Glutamatergic neuron (in vitro differentiated cells): Measurements from ENCODE around the gene FADD. TPM values are rescaled to one million over a fixed set of nuclear protein-coding genes. Genes with fewer than 3 reads are reported as not detected.

ENCODE experiments used
- DNase-seq: peaks from one replicate; pipeline ENCODE4 v3.0.0; 2022
- H3K27ac Mint-ChIP-seq: one replicate; pipeline ENCODE4 v1.8.0; 2020; ENCODE audit warnings: mild to moderate bottlenecking, mixed read lengths, inconsistent platforms; ENCODE audit not compliant: unreplicated experiment
- H3K27me3 Mint-ChIP-seq: one replicate; pipeline ENCODE4 v1.8.0; 2020; ENCODE audit warnings: mild to moderate bottlenecking, moderate library complexity, mixed read lengths, inconsistent platforms; ENCODE audit not compliant: unreplicated experiment
- H3K36me3 Mint-ChIP-seq: one replicate; pipeline ENCODE4 v1.8.0; 2020; ENCODE audit warnings: mild to moderate bottlenecking, mixed read lengths, inconsistent platforms; ENCODE audit not compliant: unreplicated experiment
- H3K4me1 Mint-ChIP-seq: one replicate; pipeline ENCODE4 v1.8.0; 2020; ENCODE audit warnings: mild to moderate bottlenecking, low read depth, mixed read lengths, inconsistent platforms; ENCODE audit not compliant: unreplicated experiment
- H3K4me3 Mint-ChIP-seq: one replicate; pipeline ENCODE4 v1.8.0; 2020; ENCODE audit warnings: mild to moderate bottlenecking, mixed read lengths, inconsistent platforms; ENCODE audit not compliant: unreplicated experiment
- H3K9me3 Mint-ChIP-seq: one replicate; pipeline ENCODE4 v1.8.0; 2020; ENCODE audit warnings: mild to moderate bottlenecking, moderate library complexity, mixed read lengths, inconsistent platforms; ENCODE audit not compliant: unreplicated experiment
- total RNA-seq: library from RNA; stranded (reverse); fragmentation: NEBNext Ultra II Directional; extraction: Animal tissue kit (Norgen Biotek cat#: 25700); gene quantifications from one replicate; pipeline ENCODE4 v1.2.1, GENCODE V29; 2021; ENCODE audit not compliant: unreplicated experiment
- TF ChIP-seq, protein P1 (sequence below): fragments of 200-600 bp; sonication (generic); IDR thresholded peaks from one replicate; pipeline ENCODE4 v1.5.0; 2021; ENCODE audit not compliant: partially characterized antibody, unreplicated experiment

Gene FADD
- total RNA-seq, 1 donor from 2014 or later = 23.1 TPM

DNA sequence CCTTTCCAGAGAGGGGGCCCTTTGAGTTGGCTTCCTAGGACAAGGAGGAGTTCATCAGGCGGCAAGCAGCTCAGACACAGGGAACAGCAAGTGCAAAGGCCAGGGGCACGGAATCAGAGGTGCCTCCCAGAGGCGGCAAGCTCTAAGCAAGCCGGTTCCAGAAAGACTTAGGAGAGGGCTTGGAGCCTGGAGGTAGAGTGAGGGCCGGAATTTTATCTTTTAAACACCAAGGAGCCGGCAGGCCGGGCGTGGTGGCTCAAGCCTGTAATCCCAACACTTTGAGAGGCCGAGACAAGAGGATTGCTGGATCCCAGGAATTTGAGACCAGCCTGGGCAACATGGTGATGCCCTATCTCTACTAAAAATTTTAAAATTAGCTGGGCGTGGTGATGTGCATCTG is 26.6 kb downstream of the FADD start:
- H3K4me1 Mint-ChIP-seq = no peaks in the 10 kb centered on the region
- no peaks in the 10 kb centered on the region for H3K36me3 Mint-ChIP-seq
- H3K4me3 Mint-ChIP-seq = no peak overlapping the region
- no peak for DNase-seq
- peaks cover 7% of the 10 kb centered on the region for H3K9me3 Mint-ChIP-seq
- TF ChIP-seq, protein P1, sequence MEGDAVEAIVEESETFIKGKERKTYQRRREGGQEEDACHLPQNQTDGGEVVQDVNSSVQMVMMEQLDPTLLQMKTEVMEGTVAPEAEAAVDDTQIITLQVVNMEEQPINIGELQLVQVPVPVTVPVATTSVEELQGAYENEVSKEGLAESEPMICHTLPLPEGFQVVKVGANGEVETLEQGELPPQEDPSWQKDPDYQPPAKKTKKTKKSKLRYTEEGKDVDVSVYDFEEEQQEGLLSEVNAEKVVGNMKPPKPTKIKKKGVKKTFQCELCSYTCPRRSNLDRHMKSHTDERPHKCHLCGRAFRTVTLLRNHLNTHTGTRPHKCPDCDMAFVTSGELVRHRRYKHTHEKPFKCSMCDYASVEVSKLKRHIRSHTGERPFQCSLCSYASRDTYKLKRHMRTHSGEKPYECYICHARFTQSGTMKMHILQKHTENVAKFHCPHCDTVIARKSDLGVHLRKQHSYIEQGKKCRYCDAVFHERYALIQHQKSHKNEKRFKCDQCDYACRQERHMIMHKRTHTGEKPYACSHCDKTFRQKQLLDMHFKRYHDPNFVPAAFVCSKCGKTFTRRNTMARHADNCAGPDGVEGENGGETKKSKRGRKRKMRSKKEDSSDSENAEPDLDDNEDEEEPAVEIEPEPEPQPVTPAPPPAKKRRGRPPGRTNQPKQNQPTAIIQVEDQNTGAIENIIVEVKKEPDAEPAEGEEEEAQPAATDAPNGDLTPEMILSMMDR = no peak
- H3K27me3 Mint-ChIP-seq = peaks cover 4% of the 10 kb centered on the region
- no peak overlapping the region for H3K27ac Mint-ChIP-seq

DNA sequence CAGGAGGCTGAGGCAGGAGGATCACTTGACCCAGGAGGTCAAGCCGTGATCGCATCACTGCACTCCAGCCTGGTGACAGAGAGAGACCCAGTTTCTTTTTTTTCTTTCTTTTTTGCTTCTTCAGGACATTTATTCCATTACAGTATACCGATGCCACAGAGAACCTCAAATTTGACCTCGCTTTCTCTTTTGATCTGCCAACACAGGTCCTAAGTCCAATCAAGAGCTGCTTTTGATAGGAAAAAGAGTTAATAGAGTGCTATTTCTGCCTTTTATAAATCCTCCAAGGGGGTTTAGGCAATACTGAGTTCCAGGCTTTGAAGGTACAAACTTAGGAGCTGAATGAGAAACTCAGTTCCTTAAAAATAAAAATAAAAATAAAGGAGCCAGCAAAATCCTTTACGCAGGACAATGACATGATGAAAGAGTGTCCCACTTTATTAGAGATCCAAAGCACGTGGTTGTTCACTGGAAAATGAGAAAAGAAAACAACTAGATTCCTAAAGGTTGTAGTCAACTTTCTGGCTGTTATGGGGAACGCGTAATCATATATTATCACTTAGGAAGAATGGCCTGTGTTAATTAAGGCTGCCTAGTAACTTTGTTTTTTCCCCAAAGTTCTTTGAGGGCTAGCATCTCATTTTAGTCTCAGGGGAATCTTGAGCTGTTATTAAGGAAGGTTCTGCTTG is 27.2 kb downstream of the FADD start:
- peaks cover 7% of the 10 kb centered on the region for H3K9me3 Mint-ChIP-seq
- no peak for DNase-seq
- peaks cover 4% of the 10 kb centered on the region for H3K27me3 Mint-ChIP-seq
- TF ChIP-seq, protein P1 = no peak
- no peaks in the 10 kb centered on the region for H3K36me3 Mint-ChIP-seq
- H3K27ac Mint-ChIP-seq = no peak overlapping the region
- H3K4me1 Mint-ChIP-seq = no peaks in the 10 kb centered on the region
- H3K4me3 Mint-ChIP-seq = no peak overlapping the region

DNA sequence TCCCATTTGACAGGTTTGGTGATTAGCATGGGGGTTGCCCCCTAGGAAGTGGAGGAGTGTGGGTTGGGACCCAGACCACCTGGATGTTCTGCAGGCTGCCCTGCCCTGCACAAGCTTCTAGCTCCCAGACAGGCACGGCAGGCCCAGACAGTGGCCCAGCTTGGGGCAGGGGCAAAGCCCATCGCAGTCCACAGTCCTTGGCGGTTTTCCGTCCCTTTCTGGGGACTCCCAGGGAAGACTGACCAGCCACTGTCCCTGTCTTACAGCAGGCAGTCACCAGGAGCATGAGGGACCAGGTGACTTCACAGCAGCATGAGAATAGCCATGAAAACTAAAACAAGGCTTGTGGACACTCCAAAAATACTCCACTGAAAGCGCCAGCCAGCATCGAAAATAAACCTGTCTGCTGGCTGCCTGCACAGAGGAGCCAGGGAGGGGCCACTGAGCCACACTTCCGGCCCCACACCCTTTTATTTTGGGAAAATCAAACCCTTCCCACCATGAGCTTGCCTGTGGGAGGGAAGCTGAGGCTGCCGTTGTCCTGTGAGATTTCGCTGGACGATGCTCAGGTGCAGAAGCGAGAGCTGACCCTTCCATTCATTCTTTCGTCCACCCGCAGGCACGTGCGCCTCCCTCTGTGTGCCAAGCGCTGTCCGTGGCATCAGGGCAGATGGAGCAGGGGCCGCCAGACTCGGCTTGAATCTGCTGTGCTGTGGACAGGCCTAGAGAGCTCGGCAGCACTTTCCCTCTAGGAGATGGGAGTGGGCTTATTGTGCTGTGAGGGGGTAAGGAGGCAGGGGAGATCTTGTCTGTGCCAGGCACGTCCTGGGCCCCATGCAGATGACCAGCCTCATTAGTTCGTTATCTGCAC is 28.0 kb downstream of the FADD start:
- no peaks in the 10 kb centered on the region for H3K4me1 Mint-ChIP-seq
- DNase-seq = no peak
- TF ChIP-seq, protein P1 = no peak
- H3K27me3 Mint-ChIP-seq = peaks cover 4% of the 10 kb centered on the region
- H3K36me3 Mint-ChIP-seq = no peaks in the 10 kb centered on the region
- peaks cover 7% of the 10 kb centered on the region for H3K9me3 Mint-ChIP-seq
- H3K27ac Mint-ChIP-seq = no peak overlapping the region
- H3K4me3 Mint-ChIP-seq = no peak overlapping the region

DNA sequence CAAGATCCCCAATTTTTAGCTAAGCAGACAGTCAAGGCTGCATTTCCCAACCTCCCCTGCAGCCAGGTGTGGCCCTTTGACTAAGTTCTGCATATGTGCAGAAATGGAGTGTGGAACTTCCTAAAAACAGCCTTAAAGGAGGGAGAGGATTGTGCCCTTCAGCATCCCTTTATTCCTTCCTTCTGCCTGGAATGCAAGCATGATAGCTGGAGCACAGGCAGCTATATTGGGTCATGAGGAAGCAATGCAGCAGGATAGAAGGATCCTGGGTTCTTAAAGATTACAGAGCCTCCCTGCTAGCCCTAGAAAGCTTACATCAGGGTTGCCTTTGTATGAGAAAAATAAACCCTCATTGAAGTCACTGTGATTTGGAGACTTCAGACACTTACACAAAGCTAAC is 29.9 kb downstream of the FADD start:
- Mint-ChIP-seq H3K36me3 (no peaks in the 10 kb centered on the region), H3K27me3 (peaks cover 4% of the 10 kb centered on the region), H3K4me3 (no peak overlapping the region), H3K27ac (no peak overlapping the region), H3K9me3 (peaks cover 3% of the 10 kb centered on the region), H3K4me1 (no peaks in the 10 kb centered on the region)
- TF ChIP-seq, protein P1 = no peak
- no peak for DNase-seq

DNA sequence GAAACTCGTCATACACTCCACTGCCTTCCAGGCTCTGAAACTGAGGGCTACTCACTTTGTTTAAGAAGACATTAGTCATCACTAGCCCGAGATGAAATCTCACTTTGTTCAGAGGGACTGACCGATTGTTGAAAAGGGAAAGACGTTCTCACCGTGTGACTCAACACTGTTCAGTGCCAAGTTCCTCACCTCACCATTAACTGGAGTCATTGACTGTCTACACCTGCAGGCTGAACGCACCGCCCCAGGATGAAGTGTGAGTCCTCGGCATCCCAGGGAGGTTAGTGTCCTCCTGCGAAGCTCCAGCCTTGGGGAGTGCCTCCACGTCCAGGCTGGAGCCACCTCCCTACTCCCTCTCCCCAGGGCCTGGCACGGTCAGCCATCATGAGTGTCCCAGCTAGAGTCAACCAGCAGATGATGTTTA is 30.4 kb downstream of the FADD start:
- Mint-ChIP-seq H3K4me3 (no peak overlapping the region), H3K27ac (no peak overlapping the region), H3K4me1 (no peaks in the 10 kb centered on the region), H3K9me3 (peaks cover 3% of the 10 kb centered on the region), H3K36me3 (no peaks in the 10 kb centered on the region), H3K27me3 (peaks cover 4% of the 10 kb centered on the region)
- DNase-seq = no peak
- TF ChIP-seq, protein P1 = no peak
